Measurements from ENCODE around the gene BCAR3.

DNA sequence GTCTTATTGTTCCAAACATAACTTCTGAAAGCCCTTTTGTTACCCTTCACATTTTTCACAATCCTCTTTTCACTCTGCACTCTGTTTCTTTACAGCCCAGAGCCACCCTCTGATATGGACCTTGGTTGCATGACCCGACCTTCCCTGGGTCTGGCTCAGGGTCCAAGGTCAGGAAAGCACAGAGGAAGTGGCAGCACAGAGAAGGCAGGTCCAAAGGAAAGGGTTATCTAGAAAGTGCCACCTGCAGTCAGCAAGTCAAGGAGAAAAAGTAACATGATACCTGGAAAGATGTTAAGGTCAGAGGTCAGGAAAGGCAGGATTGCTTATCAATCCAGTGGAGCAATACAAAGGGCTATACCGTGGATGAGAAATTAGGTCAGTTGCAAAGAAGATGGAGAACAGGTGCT, 18.4 kb downstream of the BCAR3 start:
- TF ChIP-seq, protein P1, sequence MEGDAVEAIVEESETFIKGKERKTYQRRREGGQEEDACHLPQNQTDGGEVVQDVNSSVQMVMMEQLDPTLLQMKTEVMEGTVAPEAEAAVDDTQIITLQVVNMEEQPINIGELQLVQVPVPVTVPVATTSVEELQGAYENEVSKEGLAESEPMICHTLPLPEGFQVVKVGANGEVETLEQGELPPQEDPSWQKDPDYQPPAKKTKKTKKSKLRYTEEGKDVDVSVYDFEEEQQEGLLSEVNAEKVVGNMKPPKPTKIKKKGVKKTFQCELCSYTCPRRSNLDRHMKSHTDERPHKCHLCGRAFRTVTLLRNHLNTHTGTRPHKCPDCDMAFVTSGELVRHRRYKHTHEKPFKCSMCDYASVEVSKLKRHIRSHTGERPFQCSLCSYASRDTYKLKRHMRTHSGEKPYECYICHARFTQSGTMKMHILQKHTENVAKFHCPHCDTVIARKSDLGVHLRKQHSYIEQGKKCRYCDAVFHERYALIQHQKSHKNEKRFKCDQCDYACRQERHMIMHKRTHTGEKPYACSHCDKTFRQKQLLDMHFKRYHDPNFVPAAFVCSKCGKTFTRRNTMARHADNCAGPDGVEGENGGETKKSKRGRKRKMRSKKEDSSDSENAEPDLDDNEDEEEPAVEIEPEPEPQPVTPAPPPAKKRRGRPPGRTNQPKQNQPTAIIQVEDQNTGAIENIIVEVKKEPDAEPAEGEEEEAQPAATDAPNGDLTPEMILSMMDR (IDR thresholded peaks at IDR 0.05) = no peak
- no peak for TF ChIP-seq EZH2 (IDR thresholded peaks at IDR 0.05)
- no peak for TF ChIP-seq EZH2phosphoT487 (IDR thresholded peaks at IDR 0.05)
